HEK293T (cell line): ENCODE measurements around the gene SSH2.

Experiments
- ELF4 ChIP-seq: fragments of 450-650 bp; IDR thresholded peaks from 2 replicates; pipeline ENCODE4 v1.6.1; 2017; ENCODE audit warnings: antibody characterized with exemption
- FOXM1 ChIP-seq: fragments of 450-650 bp; IDR thresholded peaks from 2 replicates; pipeline ENCODE4 v1.6.1; 2017; ENCODE audit warnings: mild to moderate bottlenecking, borderline replicate concordance
- HDGF ChIP-seq: fragments of 450-650 bp; IDR thresholded peaks from 2 replicates; pipeline ENCODE4 v1.6.1; 2017; ENCODE audit warnings: antibody characterized with exemption, borderline replicate concordance

- TF ChIP-seq FOXM1 (no peak), HDGF (no peak), ELF4 (no peak)
Observed at GRCh38 chr17:29968271-29968670, 38.2 kb upstream of the SSH2 start.
